ENCODE results near the gene RAVER2.

Gene RAVER2

GRCh38 chr1:64844609-64845008 is 99.7 kb downstream of the RAVER2 start:
- Histone ChIP-seq H4K20me1 (ENCODE audit: insufficient read depth, low read length) (no peaks in the 10 kb centered on the region), H3K4me3 (ENCODE audit: low read depth, low read length, poor library complexity, severe bottlenecking) (no peak overlapping the region), H3K9me2 (ENCODE audit: low read depth, low read length) (no peaks in the 10 kb centered on the region), H3K4me1 (ENCODE audit: insufficient read depth, low read length, severe bottlenecking) (no peaks in the 10 kb centered on the region), H2AFZ (ENCODE audit: low read length) (no peak overlapping the region), H3K36me3 (ENCODE audit: insufficient read depth, low read length) (peaks cover 6% of the 10 kb centered on the region; the same call in 1 of the 2 replicates), H3K9me3 (ENCODE audit: low read length) (no peaks in the 10 kb centered on the region), H3K9ac (ENCODE audit: low read length) (no peak overlapping the region), H3K4me2 (ENCODE audit: low read length) (no peak overlapping the region), H3F3A (ENCODE audit: insufficient read depth, low read length) (no peaks in the 10 kb centered on the region), H3K27me3 (ENCODE audit: insufficient read depth, low read length) (no peaks in the 10 kb centered on the region), H3K79me2 (ENCODE audit: insufficient read depth, low read length) (no peaks in the 10 kb centered on the region), H3K27ac (ENCODE audit: low read depth, low read length, poor library complexity, severe bottlenecking) (no peak overlapping the region)
- TF ChIP-seq EZH2 (IDR thresholded peaks at IDR 0.05; ENCODE audit: borderline replicate concordance, low read length), result no peak

GRCh38 chr1:64845831-64846425 is 101.1 kb downstream of the RAVER2 start:
- no peaks in the 10 kb centered on the region for H3K9me3 ChIP-seq (ENCODE audit: low read length)
- H3K79me2 ChIP-seq (ENCODE audit: insufficient read depth, low read length), result no peaks in the 10 kb centered on the region
- H3K4me3 ChIP-seq (ENCODE audit: low read depth, low read length, poor library complexity, severe bottlenecking), result no peak overlapping the region
- TF ChIP-seq CTCF (IDR thresholded peaks at IDR 0.05; ENCODE audit: low read length) (no peak), EZH2 (IDR thresholded peaks at IDR 0.05; ENCODE audit: borderline replicate concordance, low read length) (no peak)
- no peaks in the 10 kb centered on the region for H4K20me1 ChIP-seq (ENCODE audit: insufficient read depth, low read length)
- no peaks in the 10 kb centered on the region for H3K4me1 ChIP-seq (ENCODE audit: insufficient read depth, low read length, severe bottlenecking)
- peaks cover 6% of the 10 kb centered on the region; the same call in 1 of the 2 replicates for H3K36me3 ChIP-seq (ENCODE audit: insufficient read depth, low read length)
- no peaks in the 10 kb centered on the region for H3K27me3 ChIP-seq (ENCODE audit: insufficient read depth, low read length)
- H3K27ac ChIP-seq (ENCODE audit: low read depth, low read length, poor library complexity, severe bottlenecking), result no peak overlapping the region
- H3K4me2 ChIP-seq (ENCODE audit: low read length), result no peak overlapping the region
- no peaks in the 10 kb centered on the region for H3F3A ChIP-seq (ENCODE audit: insufficient read depth, low read length)
- H2AFZ ChIP-seq (ENCODE audit: low read length), result no peak overlapping the region
- no peak overlapping the region for H3K9ac ChIP-seq (ENCODE audit: low read length)
- H3K9me2 ChIP-seq (ENCODE audit: low read depth, low read length), result no peaks in the 10 kb centered on the region

GRCh38 chr1:64846573-64847430 is 101.9 kb downstream of the RAVER2 start:
- Histone ChIP-seq H3K36me3 (ENCODE audit: insufficient read depth, low read length) (peaks cover 6% of the 10 kb centered on the region; the same call in 1 of the 2 replicates), H3K9ac (ENCODE audit: low read length) (no peak overlapping the region), H4K20me1 (ENCODE audit: insufficient read depth, low read length) (no peaks in the 10 kb centered on the region), H3K9me2 (ENCODE audit: low read depth, low read length) (no peaks in the 10 kb centered on the region), H3K4me1 (ENCODE audit: insufficient read depth, low read length, severe bottlenecking) (no peaks in the 10 kb centered on the region), H3K9me3 (ENCODE audit: low read length) (no peaks in the 10 kb centered on the region), H3K27me3 (ENCODE audit: insufficient read depth, low read length) (no peaks in the 10 kb centered on the region), H2AFZ (ENCODE audit: low read length) (no peak overlapping the region), H3K4me3 (ENCODE audit: low read depth, low read length, poor library complexity, severe bottlenecking) (no peak overlapping the region), H3K79me2 (ENCODE audit: insufficient read depth, low read length) (no peaks in the 10 kb centered on the region), H3K4me2 (ENCODE audit: low read length) (no peak overlapping the region), H3K27ac (ENCODE audit: low read depth, low read length, poor library complexity, severe bottlenecking) (no peak overlapping the region), H3F3A (ENCODE audit: insufficient read depth, low read length) (no peaks in the 10 kb centered on the region)
- no peak for TF ChIP-seq CTCF (IDR thresholded peaks at IDR 0.05; ENCODE audit: low read length)
- no peak for TF ChIP-seq EZH2 (IDR thresholded peaks at IDR 0.05; ENCODE audit: borderline replicate concordance, low read length)

Measured in OCI-LY1 (cell line).